ENCODE results near the gene FBXL5.

The FBXL5 gene

DNA sequence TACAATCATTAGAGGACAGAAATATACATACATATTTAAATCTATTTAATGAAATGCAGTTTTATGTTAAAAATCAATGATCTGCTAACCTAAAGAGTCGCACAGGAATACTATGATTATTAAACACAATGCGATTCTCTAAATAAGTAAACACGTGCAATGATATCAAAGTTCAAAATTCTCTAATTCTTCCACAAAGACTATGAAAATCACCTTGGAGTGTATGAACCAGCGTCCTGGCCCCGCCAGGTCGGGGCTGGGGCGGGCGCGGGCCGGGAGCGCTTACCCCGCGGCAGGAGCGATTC is 25.9 kb upstream of the FBXL5 start:
- ChIA-PET POLR2A (interaction anchor here (0.6 to 1.1 kb wide), 2 partner anchors 8 to 56 kb away, joined by 3 to 6 read pairs; no protein-coding TSS in a partner anchor), CTCF (interaction anchor here (1.2 kb wide), 1 partner anchor 17 kb away, joined by 4 read pairs; no protein-coding TSS in a partner anchor)
- DNase-seq (ENCODE audit: extremely low spot score): no peak
- TF ChIP-seq, protein P1, sequence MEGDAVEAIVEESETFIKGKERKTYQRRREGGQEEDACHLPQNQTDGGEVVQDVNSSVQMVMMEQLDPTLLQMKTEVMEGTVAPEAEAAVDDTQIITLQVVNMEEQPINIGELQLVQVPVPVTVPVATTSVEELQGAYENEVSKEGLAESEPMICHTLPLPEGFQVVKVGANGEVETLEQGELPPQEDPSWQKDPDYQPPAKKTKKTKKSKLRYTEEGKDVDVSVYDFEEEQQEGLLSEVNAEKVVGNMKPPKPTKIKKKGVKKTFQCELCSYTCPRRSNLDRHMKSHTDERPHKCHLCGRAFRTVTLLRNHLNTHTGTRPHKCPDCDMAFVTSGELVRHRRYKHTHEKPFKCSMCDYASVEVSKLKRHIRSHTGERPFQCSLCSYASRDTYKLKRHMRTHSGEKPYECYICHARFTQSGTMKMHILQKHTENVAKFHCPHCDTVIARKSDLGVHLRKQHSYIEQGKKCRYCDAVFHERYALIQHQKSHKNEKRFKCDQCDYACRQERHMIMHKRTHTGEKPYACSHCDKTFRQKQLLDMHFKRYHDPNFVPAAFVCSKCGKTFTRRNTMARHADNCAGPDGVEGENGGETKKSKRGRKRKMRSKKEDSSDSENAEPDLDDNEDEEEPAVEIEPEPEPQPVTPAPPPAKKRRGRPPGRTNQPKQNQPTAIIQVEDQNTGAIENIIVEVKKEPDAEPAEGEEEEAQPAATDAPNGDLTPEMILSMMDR (IDR thresholded peaks at IDR 0.05; ENCODE audit: control extremely low read depth, extremely low read depth, low read depth, missing control alignments): no peak

DNA sequence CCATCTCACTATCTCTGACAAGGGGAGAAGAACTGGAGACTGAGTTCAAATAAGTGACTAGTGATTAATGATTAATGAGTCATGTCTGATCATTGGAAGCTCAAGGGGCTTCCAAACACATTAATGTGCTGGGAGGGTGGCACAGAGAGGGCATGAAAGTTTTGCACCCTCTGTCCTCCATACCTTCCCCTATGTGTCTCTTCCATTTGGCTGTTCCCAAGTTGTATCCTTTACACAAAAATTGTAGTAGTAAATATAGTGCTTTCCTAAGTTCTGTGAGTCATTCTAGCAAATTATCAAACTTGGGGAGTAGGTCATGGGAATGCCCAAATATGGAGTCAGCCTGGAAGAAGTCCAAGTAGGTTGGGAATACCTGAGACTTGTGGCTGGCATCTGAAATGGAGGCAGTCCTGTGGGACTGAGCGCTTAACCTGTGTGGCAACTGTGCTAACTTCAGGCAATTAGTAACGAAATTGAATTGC is 22.4 kb upstream of the FBXL5 start:
- CTCF ChIA-PET: interaction anchor here (1.2 to 2.8 kb wide), 2 partner anchors 24 to 28 kb away, joined by 3 to 10 read pairs; no protein-coding TSS in a partner anchor

DNA sequence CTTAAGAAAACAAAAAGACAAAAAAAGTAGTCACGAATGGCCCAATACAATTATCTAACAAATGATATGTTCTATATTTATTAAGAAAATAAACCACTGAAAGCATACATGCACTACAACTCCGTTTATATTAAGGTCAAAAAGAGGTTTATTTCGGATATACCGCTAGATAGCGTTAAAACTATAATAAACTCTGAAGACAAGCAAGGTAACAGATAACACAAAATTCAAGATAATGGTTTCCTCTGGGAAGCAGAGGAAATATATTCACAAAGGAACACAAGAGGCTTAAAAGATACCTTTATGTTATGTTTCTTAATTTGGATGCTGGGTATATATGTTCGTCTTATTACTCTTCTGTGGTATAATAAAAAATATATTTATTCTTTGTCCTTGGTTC is 21.7 kb upstream of the FBXL5 start:
- ChIA-PET POLR2A (no interaction called here), CTCF (interaction anchor here (1.2 to 2.8 kb wide), 3 partner anchors 13 to 28 kb away, joined by 3 to 10 read pairs (median 10); no protein-coding TSS in a partner anchor)
- TF ChIP-seq, protein P1 (IDR thresholded peaks at IDR 0.05; ENCODE audit: control extremely low read depth, extremely low read depth, low read depth, missing control alignments): no peak
- DNase-seq (ENCODE audit: extremely low spot score): no peak

More for the DNA sequence above, 22.4 kb upstream of the FBXL5 start:
- no peak for DNase-seq (ENCODE audit: extremely low spot score)
- TF ChIP-seq, protein P1 (IDR thresholded peaks at IDR 0.05; ENCODE audit: control extremely low read depth, extremely low read depth, low read depth, missing control alignments): no peak
- POLR2A ChIA-PET: no interaction called here

DNA sequence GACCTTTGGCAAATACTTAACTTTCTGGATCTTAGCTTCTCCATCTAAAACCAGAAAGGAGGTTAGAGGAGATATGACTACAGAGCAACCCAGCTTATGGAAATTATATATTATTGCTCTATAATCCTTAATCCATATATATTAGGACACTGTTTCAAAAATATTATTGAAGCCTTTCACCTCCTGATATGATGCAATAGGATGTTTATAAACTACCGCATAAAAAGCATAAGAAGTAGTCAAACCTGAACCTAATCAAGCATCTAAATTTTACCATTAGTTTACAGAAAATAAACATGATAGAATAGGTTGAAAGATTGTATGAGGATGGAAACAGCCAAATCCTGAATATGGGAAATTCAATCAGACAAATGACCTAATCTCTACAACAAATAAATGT is 20.9 kb upstream of the FBXL5 start:
- POLR2A ChIA-PET: interaction anchor here (0.7 kb wide), 1 partner anchor 11 kb away, joined by 4 read pairs; no protein-coding TSS in a partner anchor
- no peak for DNase-seq (ENCODE audit: extremely low spot score)
- TF ChIP-seq, protein P1 (IDR thresholded peaks at IDR 0.05; ENCODE audit: control extremely low read depth, extremely low read depth, low read depth, missing control alignments): no peak
- CTCF ChIA-PET: interaction anchor here (0.8 to 2.8 kb wide), 4 partner anchors 9 to 25 kb away, joined by 3 to 10 read pairs (median 8); no protein-coding TSS in a partner anchor

DNA sequence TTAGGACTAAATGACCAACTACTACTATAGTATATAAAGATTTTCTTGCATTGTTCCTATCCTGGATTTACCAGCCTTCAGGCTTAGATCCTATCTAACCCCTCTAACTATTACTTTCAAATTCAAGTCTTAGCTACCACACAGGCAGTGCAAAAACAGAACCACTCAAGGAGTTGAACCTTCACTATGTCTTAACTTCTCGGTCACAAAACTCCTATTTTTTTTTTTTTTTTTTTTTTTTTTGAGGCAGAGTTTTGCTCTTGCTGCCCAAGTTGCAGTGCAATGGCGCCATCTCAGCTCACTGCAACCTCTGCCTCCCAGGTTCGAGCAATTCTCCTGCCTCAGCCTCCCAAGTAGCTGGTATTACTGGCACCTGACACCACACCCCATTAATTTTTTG is 20.2 kb upstream of the FBXL5 start:
- ChIA-PET CTCF (interaction anchor here (0.8 to 2.8 kb wide), 5 partner anchors 9 to 24 kb away, joined by 3 to 10 read pairs (median 5); no protein-coding TSS in a partner anchor), POLR2A (interaction anchor here (0.6 to 0.7 kb wide), 2 partner anchors 10 to 281 kb away, joined by 3 to 4 read pairs; no protein-coding TSS in a partner anchor)
- DNase-seq (ENCODE audit: extremely low spot score): no peak
- TF ChIP-seq, protein P1 (IDR thresholded peaks at IDR 0.05; ENCODE audit: control extremely low read depth, extremely low read depth, low read depth, missing control alignments): no peak

DNA sequence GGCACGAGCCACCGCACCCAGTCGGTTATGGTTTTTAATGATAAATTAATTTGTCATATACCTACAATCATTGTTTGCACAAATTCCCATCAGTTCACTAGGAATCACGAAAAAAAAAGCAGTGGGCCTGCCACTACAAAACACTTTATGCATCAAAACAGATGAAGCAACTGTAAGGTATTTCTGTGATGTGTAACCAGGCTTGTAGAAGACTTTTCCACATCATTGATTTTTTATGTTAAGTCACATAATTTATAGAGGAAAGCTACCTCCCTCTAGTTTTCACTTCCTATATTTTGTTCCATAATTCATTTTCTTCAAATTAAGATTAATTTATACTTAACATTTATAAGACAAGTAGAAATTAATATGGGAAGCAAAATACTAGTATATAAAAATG is 19.8 kb upstream of the FBXL5 start:
- TF ChIP-seq, protein P1 (IDR thresholded peaks at IDR 0.05; ENCODE audit: control extremely low read depth, extremely low read depth, low read depth, missing control alignments): no peak
- DNase-seq (ENCODE audit: extremely low spot score): no peak
- ChIA-PET CTCF (interaction anchor here (1.8 to 2.8 kb wide), 3 partner anchors 11 to 22 kb away, joined by 4 to 10 read pairs (median 10); no protein-coding TSS in a partner anchor), POLR2A (interaction anchor here (0.6 kb wide), 1 partner anchor 281 kb away, joined by 3 read pairs; no protein-coding TSS in a partner anchor)

All from GM10248 (cell line).